HepG2 (cell line): ENCODE measurements around the gene WDR6. TPM values are rescaled to one million over a fixed set of nuclear protein-coding genes. Genes with fewer than 3 reads are reported as not detected.

Experiments used
- AKAP8 ChIP-seq: sonication (generic); formaldehyde crosslinking; IDR thresholded peaks from 2 replicates; pipeline ENCODE4 v1.5.1; 2020; ENCODE audit warnings: mild to moderate bottlenecking, missing genetic modification reagents
- ESRRA ChIP-seq: sonication (generic); formaldehyde crosslinking; IDR thresholded peaks from 2 replicates; pipeline ENCODE4 v1.5.1; 2020; ENCODE audit warnings: mild to moderate bottlenecking, low read depth, missing genetic modification reagents
- GABPA ChIP-seq, 2 experiments: IDR thresholded peaks; 2 replicates each; pipeline ENCODE4 v1.6.1; 2011 to 2016; ENCODE audit warnings: low read depth in 2 of 2, low read length in 1 of 2, missing biosample characterization in 1 of 2, missing genetic modification characterization in 1 of 2
- GLI4 ChIP-seq: sonication (generic); formaldehyde crosslinking; IDR thresholded peaks from 2 replicates; pipeline ENCODE4 v1.5.1; 2020; ENCODE audit warnings: missing genetic modification reagents, mild to moderate bottlenecking, moderate library complexity, borderline replicate concordance
- HMGXB3 ChIP-seq: sonication (generic); formaldehyde crosslinking; IDR thresholded peaks from 2 replicates; pipeline ENCODE4 v1.4.0; 2020; ENCODE audit warnings: missing genetic modification reagents, borderline replicate concordance
- HNRNPL ChIP-seq: fragments of 200-400 bp; formaldehyde crosslinking; IDR thresholded peaks from 2 replicates; pipeline ENCODE4 v1.6.1; 2017; ENCODE audit warnings: mild to moderate bottlenecking, low read depth, low read length
- HOXA7 ChIP-seq: sonication (generic); formaldehyde crosslinking; IDR thresholded peaks from 2 replicates; pipeline ENCODE4 v1.8.1; 2022; ENCODE audit warnings: mild to moderate bottlenecking, missing genetic modification reagents, moderate library complexity
- POLR2AphosphoS5 ChIP-seq: IDR thresholded peaks from 2 replicates; pipeline ENCODE4 v1.6.1; 2012; ENCODE audit warnings: low read depth, low read length
- THRA ChIP-seq: sonication (generic); formaldehyde crosslinking; IDR thresholded peaks from 2 replicates; pipeline ENCODE4 v1.4.0; 2020; ENCODE audit warnings: missing genetic modification reagents, borderline replicate concordance
- ZFP1 ChIP-seq: IDR thresholded peaks from 2 replicates; pipeline ENCODE4 v1.6.1; 2016
- ZFP36L2 ChIP-seq: sonication (generic); formaldehyde crosslinking; IDR thresholded peaks from 2 replicates; pipeline ENCODE4 v1.4.0; 2020; ENCODE audit warnings: missing genetic modification reagents
- ZFP82 ChIP-seq: sonication (generic); formaldehyde crosslinking; IDR thresholded peaks from 2 replicates; pipeline ENCODE4 v1.5.1; 2020; ENCODE audit warnings: mild to moderate bottlenecking, missing genetic modification reagents, borderline replicate concordance
- ZNF142 ChIP-seq: sonication (generic); formaldehyde crosslinking; IDR thresholded peaks from 2 replicates; pipeline ENCODE4 v1.4.0; 2020; ENCODE audit warnings: missing genetic modification reagents
- ZNF335 ChIP-seq: sonication (generic); formaldehyde crosslinking; IDR thresholded peaks from 2 replicates; pipeline ENCODE4 v1.4.0; 2020; ENCODE audit warnings: missing genetic modification reagents
- ZNF501 ChIP-seq: sonication (generic); formaldehyde crosslinking; IDR thresholded peaks from 2 replicates; pipeline ENCODE4 v1.5.1; 2020; ENCODE audit warnings: mild to moderate bottlenecking, moderate library complexity, missing genetic modification reagents
- ZNF556 ChIP-seq: sonication (generic); formaldehyde crosslinking; IDR thresholded peaks from 2 replicates; pipeline ENCODE4 v1.4.0; 2020; ENCODE audit warnings: mild to moderate bottlenecking, missing genetic modification reagents, borderline replicate concordance
- ZNF589 ChIP-seq: sonication (generic); formaldehyde crosslinking; conservative IDR thresholded peaks from 2 replicates; pipeline ENCODE4 v1.8.0; 2022; ENCODE audit warnings: mild to moderate bottlenecking, moderate library complexity, missing genetic modification reagents
- polyA plus RNA-seq, 8 experiments: library from polyadenylated mRNA; depleted of rRNA in 3 of 8; stranded (reverse) in 7 of 8; unstranded in 1 of 8; fragments of >200 nt; fragmentation: Illumina TruSeq in 4 of 8; extraction: Trizol in 4 of 8; gene quantifications; 2 replicates each; pipeline versions ENCODE4 v1.2.1 to v1.2.3, GENCODE V29; 2011 to 2016; ENCODE audit warnings: low read depth in 4 of 8, missing spikeins in 1 of 8, mixed read lengths in 1 of 8; ENCODE audit not compliant: insufficient read depth in 1 of 8
- total RNA-seq, 5 experiments: library from RNA; depleted of rRNA; stranded (reverse); fragments of >200 nt; fragmentation: Illumina TruSeq; extraction: Trizol; gene quantifications; 2 replicates each; pipeline ENCODE4 v1.2.3, GENCODE V29; 2016; ENCODE audit warnings: low read depth in 1 of 5

WDR6 gene
- total and polyA plus RNA-seq, 2 of the 13 experiments (the other 11 are each of a cell fraction or from before 2014, with no cell fraction given) = 73.4 to 139 TPM

- peak; percentile 98 for TF ChIP-seq HMGXB3 (CRISPR knock-in tag)
- no peak for TF ChIP-seq AKAP8
- TF ChIP-seq HOXA7 = no peak
- TF ChIP-seq ZFP82 = no peak
- peak; percentile 91 for TF ChIP-seq POLR2AphosphoS5
- peak; percentile 90 for TF ChIP-seq ZNF501 (CRISPR knock-in tag)
- 0 out of 2 replicates have a peak, but pooled peaks have one; percentile 51 for TF ChIP-seq ZNF556 (CRISPR knock-in tag)
- peak; percentile 38 for TF ChIP-seq ESRRA (CRISPR knock-in tag)
- peak; percentile 96 for TF ChIP-seq ZNF142
- TF ChIP-seq ZNF589 (CRISPR knock-in tag) = peak; percentile 76; the same call in 1 of the 2 replicates
- TF ChIP-seq HNRNPL = peak; percentile 79; the same call in 1 of the 2 replicates
- TF ChIP-seq GABPA (IDR thresholded peaks at IDR 0.05; ENCODE audit: low read depth, low read length) = no peak
- 0 out of 2 replicates have a peak, but pooled peaks have one; percentile 36 for TF ChIP-seq GABPA (CRISPR knock-in tag; IDR thresholded peaks at IDR 0.05; ENCODE audit: low read depth)
- peak; percentile 67; the same call in 1 of the 2 replicates for TF ChIP-seq THRA (CRISPR knock-in tag)
- no peak for TF ChIP-seq ZFP36L2
- TF ChIP-seq ZNF335 (CRISPR knock-in tag) = no peak; the same call in 1 of the 2 replicates
- 0 out of 2 replicates have a peak, but pooled peaks have one; percentile 40 for TF ChIP-seq GLI4
- TF ChIP-seq ZFP1 (CRISPR knock-in tag) = no peak
Observed at GRCh38 chr3:49007068-49007770, at the start of gene WDR6 (continued).
